Gastroesophageal sphincter (tissue), 3 donors: ENCODE results near the gene GNB1.

Experiments used
- EP300 ChIP-seq: sonication (generic); formaldehyde crosslinking; IDR thresholded peaks from one replicate; pipeline ENCODE4 v1.6.1; 2017; ENCODE audit warnings: antibody characterized with exemption, mild to moderate bottlenecking
- POLR2A ChIP-seq, 2 donors: fragments of 450-650 bp; IDR thresholded peaks; one replicate each; pipeline ENCODE4 v1.6.1; 2017; ENCODE audit warnings: antibody characterized with exemption in 2 of 2, mild to moderate bottlenecking in 2 of 2, moderate library complexity in 1 of 2
- TF ChIP-seq, protein P1 (sequence below), 4 experiments: fragments of 200-600 bp in 2 of 4; fragments of 450-650 bp in 2 of 4; sonication (generic) in 1 of 4; IDR thresholded peaks; one replicate each; pipeline ENCODE4 v1.5.1; 2017 to 2019; ENCODE audit warnings: antibody characterized with exemption in 4 of 4, mild to moderate bottlenecking in 2 of 4, moderate library complexity in 2 of 4

DNA sequence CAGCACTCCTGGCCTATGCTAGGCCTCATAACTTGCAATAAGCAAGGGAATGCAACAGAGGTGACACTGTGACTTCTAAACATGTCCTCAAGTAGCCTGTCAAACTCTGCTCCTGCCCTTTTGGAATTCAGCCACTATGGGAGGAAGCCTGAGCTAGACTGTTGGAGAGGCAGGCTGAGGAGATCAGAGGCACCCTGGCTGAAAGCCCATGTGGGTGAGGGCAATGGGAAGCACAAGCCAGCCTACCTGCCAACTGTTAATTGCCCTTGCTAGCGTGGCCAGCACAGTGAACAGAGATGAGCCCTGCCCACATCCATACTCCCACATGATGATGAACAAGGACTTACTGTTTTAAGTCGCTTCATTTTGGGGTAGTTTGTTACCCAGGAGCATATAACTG lies 17.7 kb downstream of the GNB1 start:
- TF ChIP-seq, protein P1, sequence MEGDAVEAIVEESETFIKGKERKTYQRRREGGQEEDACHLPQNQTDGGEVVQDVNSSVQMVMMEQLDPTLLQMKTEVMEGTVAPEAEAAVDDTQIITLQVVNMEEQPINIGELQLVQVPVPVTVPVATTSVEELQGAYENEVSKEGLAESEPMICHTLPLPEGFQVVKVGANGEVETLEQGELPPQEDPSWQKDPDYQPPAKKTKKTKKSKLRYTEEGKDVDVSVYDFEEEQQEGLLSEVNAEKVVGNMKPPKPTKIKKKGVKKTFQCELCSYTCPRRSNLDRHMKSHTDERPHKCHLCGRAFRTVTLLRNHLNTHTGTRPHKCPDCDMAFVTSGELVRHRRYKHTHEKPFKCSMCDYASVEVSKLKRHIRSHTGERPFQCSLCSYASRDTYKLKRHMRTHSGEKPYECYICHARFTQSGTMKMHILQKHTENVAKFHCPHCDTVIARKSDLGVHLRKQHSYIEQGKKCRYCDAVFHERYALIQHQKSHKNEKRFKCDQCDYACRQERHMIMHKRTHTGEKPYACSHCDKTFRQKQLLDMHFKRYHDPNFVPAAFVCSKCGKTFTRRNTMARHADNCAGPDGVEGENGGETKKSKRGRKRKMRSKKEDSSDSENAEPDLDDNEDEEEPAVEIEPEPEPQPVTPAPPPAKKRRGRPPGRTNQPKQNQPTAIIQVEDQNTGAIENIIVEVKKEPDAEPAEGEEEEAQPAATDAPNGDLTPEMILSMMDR (IDR thresholded peaks at IDR 0.05): no peak
- no peak for TF ChIP-seq POLR2A (IDR thresholded peaks at IDR 0.05)
- no peak for TF ChIP-seq EP300
